Measurements from ENCODE around the gene GRAMD4.

DNA sequence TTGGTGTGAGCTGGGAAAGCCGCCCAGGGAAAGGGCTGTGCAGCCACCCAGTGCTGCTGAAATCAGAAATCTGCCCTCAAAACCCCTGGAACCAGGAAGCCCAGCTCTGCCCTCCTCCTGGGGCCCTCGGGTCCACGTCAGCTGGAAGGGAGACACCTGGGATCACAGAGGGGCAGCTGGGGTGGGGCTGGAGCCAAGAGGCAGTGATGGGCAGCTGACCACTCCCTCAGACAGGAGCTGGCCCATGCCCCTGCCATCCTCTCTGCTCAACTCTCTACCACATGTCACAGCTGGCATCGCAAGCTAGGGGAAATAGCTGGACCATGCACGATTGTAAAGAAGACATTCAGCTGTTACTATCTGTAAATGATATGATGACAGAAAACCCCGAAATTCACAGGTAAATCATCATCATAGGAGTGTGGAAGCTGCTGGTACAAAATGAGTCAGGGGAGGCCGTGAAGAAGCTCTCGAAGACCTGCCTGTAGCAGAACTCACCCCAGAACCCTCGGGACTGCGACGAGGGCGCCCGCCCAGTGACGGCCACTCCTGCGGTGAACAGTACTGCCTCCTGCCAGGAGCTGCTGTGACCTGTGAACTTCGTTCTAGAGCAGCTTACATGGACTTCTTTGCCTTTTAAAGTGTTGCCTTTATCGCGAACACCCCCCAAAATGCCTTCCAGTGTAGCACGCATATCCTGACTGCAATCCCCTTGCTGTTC is 62.0 kb downstream of the GRAMD4 start:
- TF ChIP-seq EZH2 (IDR thresholded peaks at IDR 0.05; ENCODE audit: insufficient read depth, poor library complexity, severe bottlenecking) = no peak
- TF ChIP-seq EZH2phosphoT487 (IDR thresholded peaks at IDR 0.05; ENCODE audit: insufficient read depth, low read depth) = no peak
